Loucy (cell line): ENCODE results near the gene ARMH3.

Experiments
- CTCF ChIP-seq: fragments of 200-600 bp; sonication (generic); conservative IDR thresholded peaks from 2 replicates; pipeline ENCODE4 v1.5.1; 2014; ENCODE audit warnings: mild to moderate bottlenecking, antibody characterized with exemption, low read length
- EZH2phosphoT487 ChIP-seq: fragments of 200-600 bp; IDR thresholded peaks from 2 replicates; pipeline ENCODE4 v1.6.1; 2018; ENCODE audit warnings: antibody characterized with exemption, mild to moderate bottlenecking, moderate library complexity, borderline replicate concordance

- TF ChIP-seq CTCF (no peak), EZH2phosphoT487 (no peak)
These were observed 238.4 kb downstream of the ARMH3 start for GRCh38 chr10:101817337-101818118.
